Esophagus squamous epithelium (tissue), 5 donors: ENCODE data around the gene SLC38A8. TPM values are rescaled to one million over a fixed set of nuclear protein-coding genes. Genes with fewer than 3 reads are reported as not detected.

Experiments used
- DNase-seq: peaks from one replicate; lab custom pipeline; 2025; lab: John Stamatoyannopoulos, UW
- H3K27ac ChIP-seq, 4 donors: fragments of 200-600 bp; sonication (generic); one replicate each; pipeline ENCODE4 v1.5.1; 2016 to 2019; ENCODE audit warnings: mild to moderate bottlenecking in 1 of 4
- H3K27me3 ChIP-seq, 4 donors: fragments of 200-600 bp; sonication (generic); 1 replicate in 3 of 4; 2 replicates in 1 of 4; pipeline versions ENCODE4 v1.5.1 to v1.6.0; 2017 to 2021; ENCODE audit warnings: antibody characterized with exemption in 1 of 4
- H3K36me3 ChIP-seq, 3 donors: fragments of 200-600 bp; sonication (generic); one replicate each; pipeline ENCODE4 v1.5.1; 2016 to 2019
- H3K4me1 ChIP-seq, 3 donors: fragments of 200-600 bp; sonication (generic); one replicate each; pipeline ENCODE4 v1.5.1; 2017 to 2019
- H3K4me3 ChIP-seq, 4 donors: fragments of 200-600 bp; sonication (generic); 1 replicate in 3 of 4; 2 replicates in 1 of 4; pipeline ENCODE4 v1.5.1; 2016 to 2019; ENCODE audit warnings: mild to moderate bottlenecking in 2 of 4, moderate library complexity in 1 of 4
- H3K9me3 ChIP-seq, 3 donors: fragments of 200-600 bp; sonication (generic); one replicate each; pipeline ENCODE4 v1.5.1; 2016 to 2019
- CTCF ChIP-seq, 6 experiments: fragments of 450-650 bp in 4 of 6; fragments of 200-600 bp in 2 of 6; sonication (generic) in 2 of 6; IDR thresholded peaks; one replicate each; pipeline ENCODE4 v1.5.1; 2016 to 2019; ENCODE audit warnings: antibody characterized with exemption in 6 of 6, mild to moderate bottlenecking in 4 of 6, moderate library complexity in 4 of 6
- POLR2A ChIP-seq, 4 donors: fragments of 450-650 bp; IDR thresholded peaks; one replicate each; pipeline ENCODE4 v1.6.1; 2017; ENCODE audit warnings: antibody characterized with exemption in 4 of 4, mild to moderate bottlenecking in 4 of 4, moderate library complexity in 3 of 4
- WGBS, 2 donors: methylation state at CpG; one replicate each; pipeline ENCODE4 v1.1.5; 2018; 5-methylcytosine and 5-hydroxymethylcytosine counted together
- intact Hi-C: fragments of 100-400 bp; cut with DNase I; formaldehyde crosslinking; loops from one replicate; pipeline ENCODE4 v1.15.0; 2022
- total RNA-seq, 4 donors: library from RNA; depleted of rRNA; stranded (reverse); fragments of >200 nt; gene quantifications; one replicate each; pipeline ENCODE4 v1.1.0, GENCODE V29; 2016
- donor health status: DM: yes; HTN: yes; CAD: no.

SLC38A8 gene
- total RNA-seq, 4 donors from 2014 or later: not detected

- H3K4me3 ChIP-seq: no peak overlapping the region
- no peak for DNase-seq
- whole genome bisulfite sequencing, 2 donors: no CpG with 5 or more reads among the region's 7 CpGs
- no peaks in the 10 kb centered on the region for H3K36me3 ChIP-seq
- peaks cover 0 to 91% (median 0%) of the 10 kb centered on the region in 4 donors for H3K27me3 ChIP-seq
- no peak overlapping the region for H3K27ac ChIP-seq
- intact Hi-C loops: no loop called here
- no peak for TF ChIP-seq CTCF (IDR thresholded peaks at IDR 0.05)
- no peak for TF ChIP-seq POLR2A (IDR thresholded peaks at IDR 0.05)
- H3K4me1 ChIP-seq: no peaks in the 10 kb centered on the region
- no peaks in the 10 kb centered on the region for H3K9me3 ChIP-seq
Observed at GRCh38 chr16:84001726-84002125, 40.9 kb downstream of the SLC38A8 start.

GRCh38 chr16:84000989-84001642 is 41.5 kb downstream of the SLC38A8 start:
- Histone ChIP-seq H3K4me1 (no peaks in the 10 kb centered on the region), H3K9me3 (no peaks in the 10 kb centered on the region), H3K27me3 (peaks cover 0 to 91% (median 0%) of the 10 kb centered on the region in 4 donors), H3K4me3 (no peak overlapping the region), H3K36me3 (no peaks in the 10 kb centered on the region), H3K27ac (no peak overlapping the region)
- intact Hi-C loops: no loop called here
- WGBS, 2 donors: 64 to 80% methylated on average over 1 to 4 of the region's 13 CpGs
- no peak for DNase-seq
- TF ChIP-seq CTCF (IDR thresholded peaks at IDR 0.05): no peak
- no peak for TF ChIP-seq POLR2A (IDR thresholded peaks at IDR 0.05)

DNA sequence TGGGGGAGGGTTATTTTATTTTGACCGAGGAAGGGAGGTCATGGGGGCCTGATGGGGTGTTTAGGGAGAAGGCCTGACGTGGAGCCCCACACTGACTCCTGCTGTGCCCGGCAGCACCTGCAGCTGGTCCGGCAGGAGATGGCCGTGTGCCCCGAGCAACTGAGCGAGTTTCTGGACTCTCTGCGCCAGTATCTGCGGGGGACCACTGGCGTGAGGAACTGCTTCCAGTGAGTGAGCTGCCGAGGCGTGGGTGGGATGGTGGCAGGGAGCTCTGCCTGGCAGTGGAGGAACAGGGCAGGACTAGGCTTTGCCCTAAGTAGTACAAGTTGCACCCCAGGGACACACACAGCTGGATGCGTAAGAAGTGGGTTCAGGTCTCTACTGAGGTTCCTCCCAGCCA is 44.5 kb downstream of the SLC38A8 start:
- 87% methylated on average over 12 of the region's 13 CpGs; no CpG with 5 or more reads in 1 of the 2 donors for WGBS, 2 donors
- Histone ChIP-seq H3K27me3 (peaks cover 0 to 94% (median 0%) of the 10 kb centered on the region in 4 donors), H3K4me1 (peaks cover 0 to 6% (median 0%) of the 10 kb centered on the region in 3 donors), H3K9me3 (no peaks in the 10 kb centered on the region), H3K4me3 (no peak overlapping the region), H3K36me3 (no peaks in the 10 kb centered on the region), H3K27ac (no peak overlapping the region)
- DNase-seq: no peak
- no peak for TF ChIP-seq POLR2A (IDR thresholded peaks at IDR 0.05)
- TF ChIP-seq CTCF (IDR thresholded peaks at IDR 0.05): no peak
- intact Hi-C loops: no loop called here

DNA sequence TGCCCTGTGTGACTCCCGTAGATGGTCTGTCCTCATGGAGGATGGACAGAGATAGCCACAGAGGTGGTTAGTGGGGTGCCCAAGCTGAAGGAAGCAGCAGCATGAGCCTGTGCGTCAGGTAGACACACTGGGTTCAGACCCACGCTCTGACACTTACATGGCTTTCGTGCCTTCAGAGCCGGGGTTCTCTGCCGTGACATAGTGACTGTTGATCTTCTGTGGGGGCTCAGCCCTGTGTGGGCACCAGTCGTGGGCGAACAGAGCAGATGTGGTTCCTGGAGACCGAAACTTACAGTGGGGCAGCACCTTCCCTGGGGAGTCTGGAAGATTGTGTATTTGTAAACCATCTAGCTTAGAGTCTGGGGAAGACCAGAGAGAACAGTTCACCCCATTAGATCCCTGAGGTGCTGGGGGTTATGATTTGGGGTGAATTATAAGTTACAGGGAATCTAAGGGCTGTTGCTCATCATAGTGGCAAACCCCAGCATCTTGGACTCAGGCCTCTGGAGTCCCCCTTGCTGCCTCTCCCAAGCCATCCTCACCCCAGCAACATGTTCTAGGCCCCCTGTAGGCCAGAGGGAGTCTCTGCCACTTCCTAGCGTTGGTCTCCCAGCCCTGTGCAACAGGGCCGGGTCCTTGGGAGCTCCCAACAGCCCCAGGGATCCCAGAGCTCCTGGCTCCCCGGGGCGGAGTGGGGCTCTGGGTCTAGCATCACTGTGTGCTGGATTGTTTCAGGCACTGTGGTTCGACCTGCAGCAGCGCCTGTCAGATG is 45.9 kb downstream of the SLC38A8 start:
- no peak overlapping the region for H3K4me3 ChIP-seq
- peaks cover 0 to 6% (median 0%) of the 10 kb centered on the region in 3 donors for H3K4me1 ChIP-seq
- 72 to 97% methylated on average over 5 to 12 of the region's 15 CpGs for WGBS, 2 donors
- no peak for DNase-seq
- intact Hi-C loops: no loop called here
- no peaks in the 10 kb centered on the region for H3K36me3 ChIP-seq
- peaks cover 0 to 90% (median 0%) of the 10 kb centered on the region in 4 donors for H3K27me3 ChIP-seq
- no peaks in the 10 kb centered on the region for H3K9me3 ChIP-seq
- TF ChIP-seq CTCF (IDR thresholded peaks at IDR 0.05): no peak
- no peak for TF ChIP-seq POLR2A (IDR thresholded peaks at IDR 0.05)
- H3K27ac ChIP-seq: no peak overlapping the region

- intact Hi-C loops: no loop called here
- H3K4me3 ChIP-seq: no peak overlapping the region
- no peak overlapping the region for H3K27ac ChIP-seq
- peaks cover 0 to 6% (median 0%) of the 10 kb centered on the region in 3 donors for H3K4me1 ChIP-seq
- 17% methylated on average over 2 of the region's 21 CpGs; no CpG with 5 or more reads in 1 of the 2 donors for WGBS, 2 donors
- H3K9me3 ChIP-seq: no peaks in the 10 kb centered on the region
- no peaks in the 10 kb centered on the region for H3K36me3 ChIP-seq
- peaks cover 0 to 84% (median 0%) of the 10 kb centered on the region in 4 donors for H3K27me3 ChIP-seq
- no peak for DNase-seq
- TF ChIP-seq CTCF (IDR thresholded peaks at IDR 0.05) (no peak), POLR2A (IDR thresholded peaks at IDR 0.05) (no peak)
Observed at GRCh38 chr16:83995754-83996153, 46.8 kb downstream of the SLC38A8 start.
